OCI-LY1 (cell line): Measurements from ENCODE around the gene GAMT.

Experiments used
- EZH2 ChIP-seq: fragments of 200-600 bp; sonication (generic), shearing (Covaris generic); IDR thresholded peaks from 2 replicates; pipeline ENCODE4 v1.8.0; 2017; ENCODE audit warnings: borderline replicate concordance, mixed run types, mild to moderate bottlenecking, antibody characterized with exemption, low read length, moderate library complexity, mixed read lengths
- TF ChIP-seq, protein P1 (sequence below): fragments of 200-600 bp; sonication (generic), shearing (Covaris generic); IDR thresholded peaks from 2 replicates; pipeline ENCODE4 v1.5.1; 2017; ENCODE audit warnings: mild to moderate bottlenecking, antibody characterized with exemption, low read length, moderate library complexity, mixed read lengths

- TF ChIP-seq, protein P1, sequence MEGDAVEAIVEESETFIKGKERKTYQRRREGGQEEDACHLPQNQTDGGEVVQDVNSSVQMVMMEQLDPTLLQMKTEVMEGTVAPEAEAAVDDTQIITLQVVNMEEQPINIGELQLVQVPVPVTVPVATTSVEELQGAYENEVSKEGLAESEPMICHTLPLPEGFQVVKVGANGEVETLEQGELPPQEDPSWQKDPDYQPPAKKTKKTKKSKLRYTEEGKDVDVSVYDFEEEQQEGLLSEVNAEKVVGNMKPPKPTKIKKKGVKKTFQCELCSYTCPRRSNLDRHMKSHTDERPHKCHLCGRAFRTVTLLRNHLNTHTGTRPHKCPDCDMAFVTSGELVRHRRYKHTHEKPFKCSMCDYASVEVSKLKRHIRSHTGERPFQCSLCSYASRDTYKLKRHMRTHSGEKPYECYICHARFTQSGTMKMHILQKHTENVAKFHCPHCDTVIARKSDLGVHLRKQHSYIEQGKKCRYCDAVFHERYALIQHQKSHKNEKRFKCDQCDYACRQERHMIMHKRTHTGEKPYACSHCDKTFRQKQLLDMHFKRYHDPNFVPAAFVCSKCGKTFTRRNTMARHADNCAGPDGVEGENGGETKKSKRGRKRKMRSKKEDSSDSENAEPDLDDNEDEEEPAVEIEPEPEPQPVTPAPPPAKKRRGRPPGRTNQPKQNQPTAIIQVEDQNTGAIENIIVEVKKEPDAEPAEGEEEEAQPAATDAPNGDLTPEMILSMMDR, result no peak
- no peak for TF ChIP-seq EZH2
These were observed 9.4 kb upstream of the GAMT start for GRCh38 chr19:1410789-1411188.
